Superior temporal gyrus (tissue), 1 donor: Measurements from ENCODE around the gene GRIA3.
"Not testable (repeated sequence)": the region's sequence is repeated elsewhere in the genome, so short reads cannot be mapped to it uniquely, and the experiment has no call there.

Experiments used
- DNase-seq: peaks from one replicate; pipeline ENCODE4 v3.0.0-alpha.2; 2016; ENCODE audit errors: extremely low spot score

Gene GRIA3

DNA sequence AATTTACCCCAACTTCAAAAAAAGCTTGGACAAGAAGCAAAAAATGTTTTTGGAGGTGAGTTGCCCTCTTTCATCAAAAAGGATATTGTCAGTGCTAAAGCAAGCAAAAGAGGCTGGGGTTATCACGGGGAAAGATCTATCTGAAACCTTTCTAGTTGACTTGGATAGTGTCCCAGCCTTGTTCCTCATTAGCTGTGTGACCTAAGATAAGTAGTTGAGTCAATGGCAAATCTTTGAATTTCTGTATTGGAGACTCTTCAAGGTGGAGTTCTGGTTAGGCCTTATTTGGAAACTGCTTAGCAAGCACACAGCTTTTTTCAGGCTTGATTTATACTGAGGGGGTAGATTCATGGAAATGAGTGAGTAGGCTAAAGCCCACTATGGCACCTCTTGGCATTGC, 271.6 kb downstream of the GRIA3 start:
- no peak for DNase-seq

DNA sequence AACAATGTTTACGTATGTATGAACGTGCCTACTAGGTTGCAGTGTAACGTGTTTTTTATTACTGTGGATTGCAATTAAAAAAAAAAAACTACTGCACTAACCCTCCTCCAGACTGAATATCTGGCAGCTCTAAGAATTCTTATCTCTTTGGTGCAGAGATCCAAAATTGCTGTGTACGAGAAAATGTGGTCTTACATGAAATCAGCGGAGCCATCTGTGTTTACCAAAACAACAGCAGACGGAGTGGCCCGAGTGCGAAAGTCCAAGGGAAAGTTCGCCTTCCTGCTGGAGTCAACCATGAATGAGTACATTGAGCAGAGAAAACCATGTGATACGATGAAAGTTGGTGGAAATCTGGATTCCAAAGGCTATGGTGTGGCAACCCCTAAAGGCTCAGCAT, 280.6 kb downstream of the GRIA3 start:
- no peak for DNase-seq

DNA sequence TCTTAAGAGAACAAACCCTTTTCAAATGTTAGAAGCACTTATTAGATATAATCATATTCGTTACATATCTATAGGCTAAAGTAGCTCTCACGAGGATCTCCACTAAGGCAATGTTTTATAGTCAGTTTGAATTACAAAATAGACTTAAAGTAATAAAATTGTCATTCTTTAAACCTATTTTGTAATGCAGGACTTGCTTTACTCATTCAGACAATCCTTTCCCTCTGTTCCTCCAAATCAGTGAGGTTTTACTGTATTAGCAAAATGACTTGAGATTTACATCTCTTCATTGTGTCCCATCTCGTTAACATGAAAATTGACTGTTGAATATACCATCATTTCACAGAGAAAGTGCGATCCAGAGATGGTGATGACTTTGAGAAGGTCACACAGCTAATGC, 284.4 kb downstream of the GRIA3 start:
- no peak for DNase-seq

DNA sequence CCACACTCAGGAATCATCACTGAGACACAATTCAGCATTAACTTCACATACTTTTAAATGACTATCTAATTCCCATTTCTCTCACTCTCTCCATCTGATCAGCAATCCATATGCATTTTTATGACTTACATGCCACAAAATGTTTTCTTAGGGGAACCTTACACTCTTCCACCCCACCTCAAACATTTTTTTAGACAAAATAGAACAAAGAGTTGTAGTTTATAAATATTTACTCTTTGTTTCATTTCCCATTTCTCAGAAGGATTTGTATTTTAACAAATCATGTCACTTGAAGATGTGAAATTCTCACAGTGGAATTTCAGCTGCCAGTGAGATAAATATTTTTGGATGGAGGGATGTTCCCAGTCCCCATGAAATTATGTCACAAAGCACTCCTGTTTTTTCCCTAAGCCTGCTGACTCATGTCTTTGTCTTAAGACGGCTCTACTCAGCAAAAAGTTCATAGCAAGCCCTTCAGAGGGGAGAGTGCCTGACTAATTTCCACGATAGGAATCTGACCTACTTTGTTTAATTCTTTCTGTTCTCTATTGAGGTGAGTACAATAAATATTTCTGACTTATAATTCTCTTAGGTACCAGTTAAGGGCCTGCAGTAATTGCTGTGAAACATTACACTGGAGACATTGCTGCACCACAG, 291.1 kb downstream of the GRIA3 start:
- no peak for DNase-seq

DNA sequence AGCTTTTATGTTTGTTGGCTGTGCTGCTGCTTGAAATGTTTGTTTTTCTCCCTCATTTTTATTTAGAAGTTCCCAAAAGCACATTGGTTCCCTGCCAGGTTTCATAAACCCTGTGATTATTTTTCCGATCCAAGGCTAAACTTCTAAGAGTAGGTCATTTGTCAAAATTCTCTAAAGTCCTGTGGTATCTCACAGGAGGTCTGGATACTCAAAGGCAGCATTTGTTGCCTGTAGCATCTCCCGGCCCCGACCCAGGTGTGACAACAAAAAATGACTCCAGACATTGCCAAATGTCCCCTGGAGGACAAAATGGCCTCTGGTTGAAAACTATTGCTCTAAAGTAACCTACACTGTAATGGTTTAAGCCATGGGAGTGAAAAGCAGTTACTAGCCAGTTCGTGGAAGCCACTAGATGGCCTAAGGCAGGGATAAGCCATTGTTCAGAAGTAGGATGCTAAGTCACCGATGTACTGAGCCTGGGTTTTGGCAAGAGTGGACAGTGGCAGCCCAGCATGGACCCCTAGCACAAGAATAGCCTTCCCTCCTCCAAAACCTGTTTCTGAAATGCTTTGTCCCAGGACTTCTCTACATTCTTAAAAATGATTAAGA, 292.6 kb downstream of the GRIA3 start:
- DNase-seq, result no peak

DNA sequence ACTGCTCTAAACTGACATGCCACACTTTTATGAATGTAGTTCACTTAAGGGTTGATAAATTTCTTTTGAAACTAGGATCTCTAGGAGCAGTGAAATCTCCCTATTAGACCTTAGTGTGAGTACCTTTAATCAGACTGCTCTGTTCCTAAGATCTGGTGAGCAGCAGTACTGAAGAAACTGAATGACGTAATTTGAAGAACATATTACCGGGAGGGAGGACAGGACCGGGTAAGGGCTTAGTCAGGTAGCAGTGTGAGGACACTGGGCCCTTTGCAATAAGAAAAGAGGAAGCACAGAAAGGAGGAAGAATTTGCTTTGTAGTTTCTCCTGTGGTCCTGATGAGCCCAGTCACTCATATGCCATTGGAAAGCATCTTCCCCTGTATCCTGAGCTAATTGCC, 293.6 kb downstream of the GRIA3 start:
- DNase-seq, result no peak

DNA sequence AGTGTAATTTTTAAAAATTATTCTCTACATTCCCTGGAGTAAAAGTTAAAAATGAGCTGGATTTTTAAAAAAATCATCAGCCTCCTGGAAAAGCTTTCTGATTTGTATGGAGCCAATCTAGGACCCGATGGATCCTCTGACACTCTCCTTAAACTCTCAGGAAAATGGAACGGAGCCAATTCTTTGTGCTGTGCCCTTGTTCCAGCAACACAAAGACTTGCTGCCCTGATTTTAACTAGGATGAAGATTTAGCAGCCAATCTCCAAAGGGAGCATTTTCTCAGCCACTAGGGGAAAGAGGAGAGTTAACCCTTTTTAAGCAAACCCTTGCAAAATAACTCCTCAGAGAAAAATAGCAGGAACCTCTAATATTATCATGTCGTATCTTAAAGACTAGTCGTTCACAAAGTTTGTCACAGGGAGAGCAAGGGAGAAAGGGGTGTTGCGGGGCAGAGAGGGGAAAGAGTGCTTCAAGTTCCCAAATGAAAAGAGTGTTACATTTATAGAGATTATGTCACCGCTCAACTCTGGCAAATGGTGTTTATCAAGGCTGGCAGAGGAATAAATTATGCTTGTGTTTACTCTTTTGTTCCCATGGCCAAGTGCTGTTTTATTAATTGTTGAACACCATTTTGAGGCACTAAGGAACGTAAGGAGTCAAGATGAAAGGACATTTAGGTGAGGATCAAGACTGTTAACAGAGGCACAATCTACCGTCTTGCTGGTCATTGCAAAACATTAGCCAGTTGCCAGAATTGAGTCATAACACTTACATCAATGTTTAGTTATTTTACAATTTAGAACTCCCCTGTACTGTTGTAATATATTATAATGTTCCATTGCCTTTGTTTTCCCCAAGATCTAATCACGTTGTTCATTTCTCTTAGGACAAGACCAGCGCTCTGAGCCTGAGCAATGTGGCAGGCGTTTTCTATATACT, 298.1 kb downstream of the GRIA3 start:
- peak; percentile 41 for DNase-seq

DNA sequence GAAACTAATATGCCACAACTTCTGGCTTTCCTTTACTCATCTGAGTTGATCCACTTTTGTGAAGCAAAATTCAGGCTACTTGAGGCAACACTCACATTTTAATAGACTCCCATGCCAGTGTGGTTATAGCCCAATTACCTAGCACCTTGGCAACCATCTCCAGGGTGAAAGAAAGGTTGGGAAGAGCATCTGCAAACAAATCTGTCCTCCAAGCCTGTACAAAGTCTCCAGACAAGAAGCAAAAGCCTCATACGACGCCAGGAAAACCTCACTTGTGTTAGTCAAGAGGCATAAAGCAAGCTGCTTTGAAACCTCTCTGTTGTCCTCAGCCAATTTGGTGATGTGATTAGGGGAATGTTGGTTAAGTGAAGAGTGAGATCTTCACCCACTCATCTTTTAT, 302.2 kb downstream of the GRIA3 start:
- no peak for DNase-seq

DNA sequence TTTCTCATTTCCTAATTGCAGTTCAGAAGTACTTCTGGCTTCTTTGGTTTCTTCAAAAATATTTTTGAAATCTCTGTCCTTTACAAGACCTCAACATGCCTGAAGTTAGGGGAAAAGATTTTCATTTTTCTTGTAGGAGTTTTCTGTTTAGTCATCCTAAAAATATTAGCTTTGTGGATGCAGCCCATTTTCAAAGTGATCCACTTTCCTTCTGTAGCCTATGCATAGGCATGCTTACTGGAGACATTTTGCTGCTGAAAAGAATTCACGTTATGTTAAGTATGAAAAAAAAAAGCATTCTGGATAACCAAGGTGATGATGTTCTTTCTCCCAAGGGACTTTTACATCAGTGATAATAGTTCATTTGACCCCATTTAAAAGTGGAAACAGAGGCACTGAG, 303.2 kb downstream of the GRIA3 start:
- DNase-seq, result no peak

DNA sequence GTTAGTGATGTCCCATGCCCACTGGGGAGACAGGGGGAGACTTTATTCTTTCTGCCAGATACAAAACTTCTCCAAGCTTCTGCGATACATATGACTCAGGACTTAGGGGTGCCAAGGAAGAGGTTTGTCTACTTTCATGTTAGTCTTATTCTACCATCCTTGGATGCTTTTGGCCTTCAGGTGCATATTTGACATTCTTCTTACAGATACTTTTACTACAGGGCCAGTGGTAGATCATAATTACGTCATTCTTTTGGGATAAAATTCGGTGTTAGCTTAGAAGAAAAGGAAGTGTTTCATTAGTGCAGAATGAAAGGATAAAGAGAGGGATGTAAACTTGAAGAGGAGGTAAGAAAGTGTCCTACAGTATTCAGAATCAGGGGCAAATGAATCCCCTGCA, 303.6 kb downstream of the GRIA3 start:
- DNase-seq, result no peak

DNA sequence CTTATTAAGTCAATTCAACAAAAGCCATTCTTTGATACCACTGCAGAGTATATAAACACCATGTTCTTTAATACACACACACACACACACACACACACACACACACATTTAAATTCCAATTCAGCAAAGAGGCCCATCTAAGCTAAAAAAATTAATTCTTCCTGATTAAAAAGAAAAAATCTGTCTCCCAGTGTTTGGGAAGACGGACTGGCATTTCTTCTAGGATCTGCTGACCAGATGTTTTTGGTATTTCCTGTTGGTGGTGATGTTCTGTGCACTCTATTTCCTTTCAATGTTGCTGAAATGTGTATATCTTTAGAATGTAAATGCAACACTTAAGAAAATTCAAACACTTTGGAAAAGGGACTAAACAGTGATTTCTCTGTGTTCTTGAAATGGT, 304.9 kb downstream of the GRIA3 start:
- no peak for DNase-seq

DNA sequence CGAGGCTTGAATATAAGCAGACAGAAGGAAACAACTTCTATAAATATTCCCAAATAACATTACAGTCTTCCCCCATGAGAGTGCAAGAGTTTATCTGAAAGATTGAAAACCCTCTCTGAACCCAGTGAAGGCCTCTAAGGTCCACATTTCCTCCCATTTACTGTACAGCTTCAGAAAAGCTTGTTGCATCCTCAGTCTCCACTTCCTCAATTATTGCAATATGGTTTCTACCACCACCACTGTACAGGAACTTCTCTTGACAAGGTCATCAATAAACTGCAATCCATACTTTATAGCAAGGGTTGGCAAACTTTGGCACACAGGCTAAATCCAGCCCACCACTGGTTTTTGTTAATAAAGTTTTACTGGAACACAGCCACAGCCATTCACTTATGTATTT, 309.8 kb downstream of the GRIA3 start:
- DNase-seq, result no peak

DNA sequence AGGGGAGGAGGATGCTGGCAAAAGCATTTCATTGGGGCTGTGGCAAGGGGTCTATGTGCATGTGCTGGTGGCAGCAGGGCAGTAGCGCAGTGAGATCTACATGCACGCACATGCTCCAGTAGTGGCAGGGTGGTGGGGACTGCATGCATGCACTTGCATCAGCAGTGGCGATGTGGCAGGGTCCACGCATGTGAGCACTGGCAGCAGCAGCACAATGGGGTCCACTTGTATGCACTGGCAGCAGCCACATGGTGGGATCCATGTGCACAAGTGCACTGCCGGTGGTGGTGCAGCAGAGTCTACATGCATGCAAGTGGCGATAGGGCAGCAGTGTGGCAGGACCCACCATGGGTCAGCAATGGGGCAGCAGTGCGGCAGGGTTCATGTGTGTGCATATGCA, 315.7 kb downstream of the GRIA3 start:
- DNase-seq, result no peak

DNA sequence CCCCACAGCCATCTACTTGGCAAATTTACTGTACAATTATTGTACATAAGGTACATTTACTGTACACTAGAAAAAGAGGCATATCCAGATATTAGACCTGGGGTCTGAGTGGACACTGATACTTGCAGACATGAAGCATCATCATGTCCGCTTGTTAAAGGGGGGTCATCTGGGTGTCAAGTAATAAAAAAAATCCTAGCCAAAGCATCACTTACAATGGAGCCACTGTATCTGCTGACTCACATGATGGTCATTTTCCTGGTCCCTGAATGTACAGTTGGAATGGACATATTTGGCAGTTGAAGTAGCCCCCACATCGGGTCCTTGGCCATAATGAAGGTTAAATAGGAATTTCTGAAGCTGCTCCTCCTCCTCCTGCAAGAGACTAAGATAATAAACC, 320.0 kb downstream of the GRIA3 start:
- no peak for DNase-seq

DNA sequence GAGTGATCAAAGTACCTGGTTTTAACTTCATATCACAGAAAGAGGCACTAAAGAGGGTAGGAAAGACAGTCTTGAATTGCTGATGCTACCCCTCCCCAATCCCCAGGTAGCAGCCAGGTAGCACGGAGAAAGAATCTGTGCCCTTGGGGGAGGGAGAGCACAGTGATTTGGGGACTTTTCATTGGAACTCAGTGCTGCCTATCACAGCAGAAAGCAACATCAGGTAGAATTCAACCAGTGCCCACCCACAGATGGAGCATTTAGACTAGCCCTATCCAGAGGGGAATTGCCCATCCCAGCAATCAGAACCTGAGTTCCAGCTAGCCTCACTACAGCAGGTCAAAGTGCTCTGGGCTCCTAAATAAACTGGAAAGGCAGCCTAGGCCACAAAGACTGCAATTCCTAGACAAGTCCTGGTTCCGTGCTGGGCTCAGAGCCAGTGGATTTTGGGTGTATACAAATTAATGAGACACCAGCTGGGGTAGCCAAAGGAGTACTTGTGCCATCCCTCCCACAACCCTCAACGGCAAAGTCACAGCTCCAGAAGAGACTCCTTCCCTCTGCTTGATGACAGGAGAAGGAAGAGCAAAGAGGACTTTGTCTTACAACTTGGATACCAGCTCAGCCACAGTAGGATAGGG, 320.7 kb downstream of the GRIA3 start:
- no peak for DNase-seq

DNA sequence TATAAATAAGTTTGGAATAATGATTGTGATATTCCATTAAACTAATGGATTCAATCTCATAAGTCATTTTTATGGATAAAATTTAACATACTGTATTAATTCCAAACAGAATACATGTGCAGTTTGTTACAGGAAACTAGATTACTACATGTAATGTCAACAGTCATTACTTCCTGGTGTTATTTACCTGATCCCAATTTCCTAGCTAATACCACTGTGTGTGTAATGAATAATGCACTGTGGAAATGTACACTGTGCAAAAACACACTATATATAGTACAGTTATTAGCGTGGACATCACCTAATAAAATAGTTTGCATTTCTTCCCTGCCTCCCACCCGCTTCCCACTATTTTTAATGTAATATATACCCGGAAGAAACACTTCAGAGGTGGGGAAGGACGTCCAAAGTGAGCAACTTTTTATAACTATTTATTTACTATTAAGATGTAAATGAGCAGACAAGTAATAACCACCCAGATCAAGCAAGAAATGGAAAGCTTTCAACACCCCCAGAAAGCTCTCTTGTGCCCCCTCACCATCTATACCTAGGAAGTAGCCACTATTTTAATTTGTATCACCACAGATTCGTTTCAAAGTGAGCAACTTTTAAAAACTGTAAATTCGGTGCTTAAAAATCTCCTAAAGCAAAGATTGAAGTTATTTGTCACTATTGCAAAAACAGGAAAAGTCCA, 329.7 kb downstream of the GRIA3 start:
- no peak for DNase-seq

DNA sequence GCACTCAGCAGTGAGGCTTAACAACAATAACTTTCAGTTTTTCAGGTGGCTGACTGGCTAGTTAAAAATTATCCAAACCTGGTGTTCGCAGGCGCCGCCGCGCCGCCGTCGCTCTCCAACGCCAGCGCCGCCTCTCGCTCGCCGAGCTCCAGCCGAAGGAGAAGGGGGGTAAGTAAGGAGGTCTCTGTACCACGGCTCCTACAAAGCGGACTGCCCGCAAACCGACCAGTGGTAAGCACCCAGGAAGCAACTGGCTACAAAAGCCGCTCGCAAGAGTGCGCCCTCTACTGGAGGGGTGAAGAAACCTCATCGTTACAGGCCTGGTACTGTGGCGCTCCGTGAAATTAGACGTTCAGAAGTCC, 330.2 kb downstream of the GRIA3 start:
- not testable (repeated sequence) for DNase-seq

DNA sequence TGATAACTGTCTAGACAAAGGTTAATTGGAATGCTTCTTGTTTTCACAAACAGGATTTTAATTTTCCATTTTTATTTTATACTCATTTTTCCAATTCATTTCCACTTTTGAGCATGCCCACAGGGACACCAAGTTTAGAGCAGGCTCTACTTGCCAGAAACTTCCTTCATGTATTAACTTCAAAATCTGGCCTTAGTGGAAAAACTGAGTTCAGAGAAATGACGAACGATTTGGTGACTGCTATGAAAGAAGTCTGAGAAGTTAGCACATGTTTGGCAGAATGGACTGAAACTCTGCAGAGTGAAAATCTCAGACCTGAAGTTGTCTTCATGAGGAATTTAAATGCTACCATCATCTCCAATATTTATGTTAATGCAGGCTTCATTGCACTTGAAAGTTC, 334.7 kb downstream of the GRIA3 start:
- no peak for DNase-seq

DNA sequence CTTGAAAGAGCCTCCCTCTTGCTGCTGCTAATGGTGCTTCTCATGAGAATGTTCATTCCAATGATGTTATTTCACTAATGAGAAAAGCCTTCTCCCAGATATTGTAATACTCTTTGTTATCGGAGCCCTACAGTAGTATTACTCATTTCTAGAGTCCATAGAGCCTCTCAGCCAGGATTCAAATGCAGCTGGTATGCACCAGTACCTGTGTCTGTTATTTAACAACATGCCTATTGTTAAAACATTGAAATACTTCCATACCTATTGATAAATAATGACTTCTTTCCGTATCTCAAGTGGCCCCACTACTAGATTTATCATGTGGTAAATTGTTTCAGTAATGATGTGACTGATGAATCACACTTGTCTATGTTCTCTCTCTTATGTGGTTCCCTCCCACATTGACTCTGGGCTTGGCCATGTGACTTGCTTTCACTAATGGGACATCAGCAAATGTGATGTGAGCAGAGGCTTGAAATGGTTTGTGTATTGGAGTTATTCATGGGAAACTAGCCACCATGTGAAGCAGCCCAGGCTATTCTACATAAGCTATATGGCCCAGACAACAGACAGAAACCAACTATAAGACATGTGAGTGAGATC, 341.1 kb downstream of the GRIA3 start:
- no peak for DNase-seq

DNA sequence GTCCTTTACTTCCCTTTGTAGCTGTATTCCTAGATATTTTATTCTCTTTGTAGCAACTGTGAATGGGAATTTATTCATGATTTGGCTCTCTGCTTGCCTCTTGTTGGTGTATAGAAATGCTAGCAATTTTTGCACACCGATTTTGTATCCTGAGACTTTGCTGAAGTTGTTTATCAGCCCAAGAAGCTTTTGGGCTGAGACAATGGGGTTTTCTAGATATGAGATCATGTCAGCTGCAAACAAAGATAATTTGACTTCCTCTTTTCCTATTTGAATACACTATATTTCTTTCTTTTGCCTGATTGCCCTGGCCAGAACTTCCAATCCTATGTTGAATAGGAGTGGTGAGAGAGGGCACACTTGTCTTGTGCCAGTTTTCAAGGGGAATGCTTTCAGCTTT, 346.6 kb downstream of the GRIA3 start:
- DNase-seq, result not testable (repeated sequence)
